B cell (primary cell): Measurements from ENCODE around the gene C19orf85. TPM values are rescaled to one million over a fixed set of nuclear protein-coding genes. Genes with fewer than 3 reads are reported as not detected.

Source experiments
- ATAC-seq: fragments of 200-7000 bp; cut with Tn5 transposase; one replicate; pipeline ENCODE4 v1.10.0; 2021; ENCODE audit warnings: low read depth, mild to moderate bottlenecking, moderate number of reproducible peaks, moderate library complexity
- CTCF ChIA-PET: fragments of 350-600 bp; sonication (Branson Sonifier 250); formaldehyde crosslinking; loops from one replicate; lab custom pipeline; 2021; ENCODE audit warnings: antibody characterized with exemption, inconsistent platforms; lab: Charles Lee
- POLR2A ChIA-PET: fragments of 350-600 bp; sonication (Branson Sonifier 250); formaldehyde crosslinking; loops from one replicate; lab custom pipeline; 2021; ENCODE audit warnings: antibody characterized with exemption; lab: Charles Lee
- DNase-seq: peaks from one replicate; pipeline ENCODE4 v3.0.0; 2013
- H2AFZ ChIP-seq: 2 replicates; pipeline ENCODE4 v1.6.1; 2012; ENCODE audit warnings: mild to moderate bottlenecking, low read depth, low read length; ENCODE audit not compliant: insufficient read depth, poor library complexity, severe bottlenecking
- H3K27ac ChIP-seq, 2 donors: 1 replicate in 1 of 2; 2 replicates in 1 of 2; pipeline ENCODE4 v1.5.1; 2012 to 2013; ENCODE audit warnings: low read length in 2 of 2, mild to moderate bottlenecking in 2 of 2, moderate library complexity in 1 of 2
- H3K27me3 ChIP-seq, 4 experiments: fragments of 200-600 bp in 1 of 4; sonication (generic) in 1 of 4; replicated peaks in 1 of 4; 1 replicate in 2 of 4; 2 replicates in 2 of 4; pipeline versions ENCODE4 v1.6.1 to v1.7.0; 2013 to 2016; ENCODE audit warnings: low read length in 3 of 4, mild to moderate bottlenecking in 2 of 4, mixed read lengths in 1 of 4, moderate library complexity in 1 of 4; ENCODE audit not compliant: insufficient read depth in 4 of 4, control insufficient read depth in 3 of 4; ENCODE audit errors: control extremely low read depth in 1 of 4
- H3K36me3 ChIP-seq, 2 experiments: replicated peaks in 1 of 2; 1 replicate in 1 of 2; 2 replicates in 1 of 2; pipeline versions ENCODE4 v1.6.1 to v1.7.1; 2013; ENCODE audit warnings: low read length in 1 of 2; ENCODE audit not compliant: insufficient read depth in 2 of 2, control insufficient read depth in 1 of 2; ENCODE audit errors: control extremely low read depth in 1 of 2, extremely low read depth in 1 of 2
- H3K4me1 ChIP-seq, 2 donors: fragments of 200-600 bp in 1 of 2; sonication (generic) in 1 of 2; 1 replicate in 1 of 2; 2 replicates in 1 of 2; pipeline versions ENCODE4 v1.5.1 to v1.6.1; 2013 to 2017; ENCODE audit warnings: low read length in 2 of 2; ENCODE audit not compliant: control insufficient read depth in 2 of 2, insufficient read depth in 2 of 2
- H3K4me2 ChIP-seq: replicated peaks from 2 replicates; pipeline ENCODE3; 2012; ENCODE audit warnings: mild to moderate bottlenecking, low read depth, low read length; ENCODE audit not compliant: poor library complexity, severe bottlenecking
- H3K4me3 ChIP-seq, 5 experiments: fragments of 200-600 bp in 1 of 5; sonication (generic) in 1 of 5; 1 replicate in 3 of 5; 2 replicates in 2 of 5; pipeline versions ENCODE4 v1.5.1 to v1.7.0; 2011 to 2016; ENCODE audit warnings: low read length in 4 of 5, mild to moderate bottlenecking in 4 of 5, low read depth in 2 of 5, control low read depth in 1 of 5, moderate library complexity in 1 of 5; ENCODE audit not compliant: insufficient read depth in 1 of 5; ENCODE audit errors: control extremely low read depth in 1 of 5, extremely low read depth in 1 of 5
- H3K79me2 ChIP-seq: fragments of 200-600 bp; sonication (generic); one replicate; pipeline ENCODE4 v1.6.0; 2016; ENCODE audit warnings: low read length; ENCODE audit not compliant: control insufficient read depth, insufficient read depth
- H3K9ac ChIP-seq: fragments of 200-600 bp; sonication (generic); 2 replicates; pipeline ENCODE4 v1.6.1; 2017; ENCODE audit warnings: mild to moderate bottlenecking, low read length, moderate library complexity
- H3K9me3 ChIP-seq, 3 donors: one replicate each; pipeline versions ENCODE4 v1.6.1 to v1.7.1; 2013; ENCODE audit warnings: low read length in 2 of 3; ENCODE audit not compliant: control insufficient read depth in 2 of 3, insufficient read depth in 1 of 3; ENCODE audit errors: control extremely low read depth in 1 of 3
- H4K20me1 ChIP-seq: 2 replicates; pipeline ENCODE4 v1.6.0; 2012; ENCODE audit warnings: mild to moderate bottlenecking, low read length; ENCODE audit not compliant: insufficient read depth, control insufficient read depth, poor library complexity, severe bottlenecking
- H3K27ac Mint-ChIP-seq: one replicate; pipeline ENCODE4 v1.8.0; 2021; ENCODE audit warnings: mixed read lengths
- H3K27me3 Mint-ChIP-seq: one replicate; pipeline ENCODE4 v1.8.0; 2021; ENCODE audit warnings: mixed read lengths
- H3K4me1 Mint-ChIP-seq: one replicate; pipeline ENCODE4 v1.8.0; 2021; ENCODE audit warnings: mixed read lengths
- H3K4me3 Mint-ChIP-seq: one replicate; pipeline ENCODE4 v1.8.0; 2021; ENCODE audit warnings: mixed read lengths
- H3K9me3 Mint-ChIP-seq: one replicate; pipeline ENCODE4 v1.8.0; 2022; ENCODE audit warnings: mixed read lengths; ENCODE audit not compliant: insufficient read depth
- EZH2 ChIP-seq: IDR thresholded peaks from 2 replicates; pipeline ENCODE4 v1.6.1; 2012; ENCODE audit warnings: borderline replicate concordance, low read depth, mild to moderate bottlenecking, moderate library complexity, low read length; ENCODE audit not compliant: insufficient read depth, poor library complexity, severe bottlenecking
- WGBS: methylation state at CpG from one replicate; pipeline ENCODE4 v1.1.5; 2013; ENCODE audit warnings: missing lambda C conversion rate; ENCODE audit not compliant: insufficient coverage; 5-methylcytosine and 5-hydroxymethylcytosine counted together
- intact Hi-C: fragments of 100-400 bp; cut with micrococcal nuclease; formaldehyde crosslinking; loops from one replicate; pipeline ENCODE4 v1.10.0; 2022
- polyA plus RNA-seq: library from polyadenylated mRNA; depleted of rRNA; stranded (reverse); fragments of >200 nt; gene quantifications from 2 replicates; pipeline ENCODE4 v1.2.3, GENCODE V29; 2012
- total RNA-seq, 2 donors: library from RNA; stranded (reverse); fragments of 120-200 nt in 1 of 2; gene quantifications; 1 replicate in 1 of 2; 2 replicates in 1 of 2; pipeline versions ENCODE4 v1.2.3 to v1.2.4, GENCODE V29; 2013 to 2022
- TF ChIP-seq, protein P1 (sequence below): fragments of 200-600 bp; IDR thresholded peaks from one replicate; pipeline ENCODE4 v1.8.0; 2022; ENCODE audit warnings: antibody characterized with exemption, mild to moderate bottlenecking

C19orf85 gene
- total and polyA plus RNA-seq, 2 donors (not counting 1 experiment from before 2014, with no cell fraction given), result not detected

DNA sequence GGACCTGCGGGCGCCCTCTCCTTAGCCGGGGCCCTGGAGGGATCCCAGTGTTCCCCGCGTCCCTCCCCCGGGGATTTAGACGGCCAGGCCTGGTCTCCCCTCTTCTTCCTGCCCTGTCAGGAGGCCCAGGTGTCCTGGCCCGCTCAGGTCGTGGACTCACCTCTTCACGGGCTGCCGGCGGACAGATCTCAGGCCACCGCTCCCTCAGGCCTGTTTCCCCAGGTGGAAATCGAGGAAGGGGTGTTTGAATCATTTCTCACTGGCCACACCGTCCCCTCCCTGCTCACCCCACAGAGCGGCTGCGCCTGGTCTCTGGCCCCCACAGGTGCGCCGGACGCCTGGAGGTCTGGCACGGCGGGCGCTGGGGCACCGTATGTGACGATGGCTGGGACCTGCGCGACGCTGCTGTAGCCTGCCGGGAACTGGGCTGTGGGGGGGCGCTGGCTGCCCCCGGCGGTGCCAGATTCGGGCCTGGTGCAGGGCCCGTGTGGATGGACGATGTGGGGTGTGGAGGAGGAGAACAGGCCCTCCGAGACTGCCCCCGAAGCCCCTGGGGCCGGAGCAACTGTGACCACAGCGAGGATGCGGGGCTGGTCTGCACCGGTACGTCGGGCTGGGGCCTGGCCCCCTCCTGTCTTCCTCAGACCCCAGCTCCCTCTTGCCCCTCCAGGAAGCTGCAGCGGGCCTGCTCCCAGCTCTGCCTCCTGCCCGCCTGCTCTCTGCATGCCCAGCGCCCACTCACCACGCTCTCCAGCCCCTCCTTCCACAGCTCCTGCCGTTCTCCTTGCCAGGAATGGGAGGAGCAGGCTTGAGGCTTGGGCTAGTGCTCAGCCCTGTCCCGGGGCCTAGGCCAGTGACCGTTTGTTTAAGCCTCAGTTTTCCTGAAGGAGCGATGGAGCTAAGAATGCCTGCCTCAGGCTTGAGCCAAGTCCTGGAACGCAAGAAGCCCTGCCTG is 26.2 kb upstream of the C19orf85 start:
- no peak overlapping the region for H3K27ac ChIP-seq
- ChIA-PET POLR2A (no interaction called here), CTCF (interaction anchor here (1.3 to 1.4 kb wide), 2 partner anchors 24 to 142 kb away, joined by 3 to 4 read pairs; no protein-coding TSS in a partner anchor)
- 82% methylated on average over 44 of the region's 52 CpGs for WGBS
- DNase-seq, result no peak
- ATAC-seq, result no peak
- H3K4me3 ChIP-seq, result no peak overlapping the region
- H3K4me1 ChIP-seq, result peaks cover 0 to 2% of the 10 kb centered on the region in 2 donors
- no peak overlapping the region for H3K9ac ChIP-seq
- peaks cover 0 to 35% (median 2%) of the 10 kb centered on the region in 4 experiments for H3K27me3 ChIP-seq
- Mint-ChIP-seq H3K27ac (no peak overlapping the region), H3K9me3 (no peaks in the 10 kb centered on the region), H3K27me3 (peaks cover 8% of the 10 kb centered on the region), H3K4me3 (no peak overlapping the region), H3K4me1 (peaks cover 4% of the 10 kb centered on the region)
- H3K79me2 ChIP-seq, result no peaks in the 10 kb centered on the region
- H2AFZ ChIP-seq, result no peak overlapping the region
- H3K9me3 ChIP-seq, result no peaks in the 10 kb centered on the region
- H3K4me2 ChIP-seq, result no peak overlapping the region
- intact Hi-C loops, result no loop called here
- TF ChIP-seq EZH2, result no peak
- TF ChIP-seq, protein P1, sequence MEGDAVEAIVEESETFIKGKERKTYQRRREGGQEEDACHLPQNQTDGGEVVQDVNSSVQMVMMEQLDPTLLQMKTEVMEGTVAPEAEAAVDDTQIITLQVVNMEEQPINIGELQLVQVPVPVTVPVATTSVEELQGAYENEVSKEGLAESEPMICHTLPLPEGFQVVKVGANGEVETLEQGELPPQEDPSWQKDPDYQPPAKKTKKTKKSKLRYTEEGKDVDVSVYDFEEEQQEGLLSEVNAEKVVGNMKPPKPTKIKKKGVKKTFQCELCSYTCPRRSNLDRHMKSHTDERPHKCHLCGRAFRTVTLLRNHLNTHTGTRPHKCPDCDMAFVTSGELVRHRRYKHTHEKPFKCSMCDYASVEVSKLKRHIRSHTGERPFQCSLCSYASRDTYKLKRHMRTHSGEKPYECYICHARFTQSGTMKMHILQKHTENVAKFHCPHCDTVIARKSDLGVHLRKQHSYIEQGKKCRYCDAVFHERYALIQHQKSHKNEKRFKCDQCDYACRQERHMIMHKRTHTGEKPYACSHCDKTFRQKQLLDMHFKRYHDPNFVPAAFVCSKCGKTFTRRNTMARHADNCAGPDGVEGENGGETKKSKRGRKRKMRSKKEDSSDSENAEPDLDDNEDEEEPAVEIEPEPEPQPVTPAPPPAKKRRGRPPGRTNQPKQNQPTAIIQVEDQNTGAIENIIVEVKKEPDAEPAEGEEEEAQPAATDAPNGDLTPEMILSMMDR, result no peak
- H3K36me3 ChIP-seq, result no peaks in the 10 kb centered on the region
- H4K20me1 ChIP-seq, result no peaks in the 10 kb centered on the region
